ENCODE data around the gene ARFGAP2.
"Not testable (repeated sequence)": the region's sequence is repeated elsewhere in the genome, so short reads cannot be mapped to it uniquely, and the experiment has no call there.

The ARFGAP2 gene

GRCh38 chr11:47121056-47121455, 55.6 kb downstream of the ARFGAP2 start:
- TF ChIP-seq CTCF (IDR thresholded peaks at IDR 0.05; ENCODE audit: extremely low read depth, missing control alignments), result no peak
- no peak for DNase-seq (ENCODE audit: low spot score)

- DNase-seq (ENCODE audit: low spot score), result not testable (repeated sequence)
Measured at GRCh38 chr11:47118958-47119688, 57.6 kb downstream of the ARFGAP2 start.
